Stimulated activated CD4-positive, alpha-beta T cell treated with anti-CD3 and anti-CD28 coated beads, Interleukin-4, amount 100 ng/mL, for 48 hours (primary cell): ENCODE results near the gene SLC36A3.
"Not testable (repeated sequence)": the region's sequence is repeated elsewhere in the genome, so short reads cannot be mapped to it uniquely, and the experiment has no call there.

Experiments used
- DNase-seq, 2 donors: peaks; one replicate each; pipeline ENCODE4 v3.0.0-alpha.2; 2020; ENCODE audit warnings: low read depth in 2 of 2

The SLC36A3 gene

DNA sequence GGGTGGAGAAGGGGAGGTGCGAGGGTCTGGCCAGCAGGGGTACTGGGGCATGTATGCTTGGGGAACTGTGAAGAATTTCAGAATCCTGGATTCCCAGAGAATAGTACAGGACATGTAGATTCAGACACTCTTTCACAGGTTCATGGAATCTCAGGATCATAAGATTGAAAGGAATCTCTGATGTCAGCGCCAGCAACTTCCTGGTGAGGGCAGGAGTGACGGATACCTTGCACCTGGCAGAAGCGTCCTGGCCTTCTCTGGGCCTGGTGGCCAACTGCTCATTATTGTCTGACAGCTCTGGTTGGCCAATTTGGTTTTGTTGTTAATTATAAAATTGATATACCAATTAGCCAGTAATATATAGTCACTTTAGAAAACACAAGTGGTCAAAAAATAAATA is 43.6 kb downstream of the SLC36A3 start:
- DNase-seq: no peak

DNA sequence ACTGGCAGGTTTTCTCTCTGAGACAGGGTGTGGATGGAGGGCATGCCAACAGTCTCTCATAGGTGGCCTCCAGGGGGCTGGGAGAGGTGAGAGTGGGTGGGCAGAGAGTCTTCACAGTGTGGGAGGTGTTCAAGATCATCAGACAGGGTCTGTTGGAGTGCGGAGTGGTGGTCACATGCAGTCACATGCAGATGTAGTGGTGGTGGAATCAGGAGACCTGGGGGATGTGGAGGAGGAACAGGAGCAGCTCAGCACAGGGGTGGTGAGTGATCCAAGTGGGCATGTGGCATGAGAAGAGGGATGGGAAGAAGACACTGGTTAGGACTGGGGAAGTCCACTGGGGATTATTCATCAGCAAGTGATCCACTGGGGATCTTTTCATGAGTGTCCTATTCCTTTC is 44.8 kb downstream of the SLC36A3 start:
- DNase-seq: no peak

GRCh38 chr5:151258201-151258611 is 45.4 kb downstream of the SLC36A3 start:
- DNase-seq: no peak

DNA sequence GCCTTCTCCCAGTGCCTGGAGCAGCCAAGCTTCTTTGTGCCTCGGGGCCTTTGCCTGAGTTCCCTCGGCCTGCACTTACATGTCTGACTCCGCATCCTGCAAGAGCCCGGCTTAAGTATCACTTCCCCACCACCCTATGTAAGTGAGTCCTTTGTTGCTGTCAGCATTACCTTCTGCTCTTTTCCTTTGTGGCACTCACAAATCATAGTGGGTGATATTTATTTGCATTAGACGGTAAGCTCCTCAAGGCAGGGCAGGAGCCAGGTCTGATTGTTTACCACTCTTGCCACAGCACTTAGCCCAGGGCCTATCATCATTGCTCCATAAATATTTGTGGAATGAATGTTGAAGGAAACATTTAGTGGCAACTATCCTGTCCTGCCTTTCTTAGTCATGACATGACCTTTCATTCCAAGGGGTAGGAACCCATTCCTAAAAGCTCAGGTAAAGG is 45.8 kb downstream of the SLC36A3 start:
- DNase-seq: no peak

DNA sequence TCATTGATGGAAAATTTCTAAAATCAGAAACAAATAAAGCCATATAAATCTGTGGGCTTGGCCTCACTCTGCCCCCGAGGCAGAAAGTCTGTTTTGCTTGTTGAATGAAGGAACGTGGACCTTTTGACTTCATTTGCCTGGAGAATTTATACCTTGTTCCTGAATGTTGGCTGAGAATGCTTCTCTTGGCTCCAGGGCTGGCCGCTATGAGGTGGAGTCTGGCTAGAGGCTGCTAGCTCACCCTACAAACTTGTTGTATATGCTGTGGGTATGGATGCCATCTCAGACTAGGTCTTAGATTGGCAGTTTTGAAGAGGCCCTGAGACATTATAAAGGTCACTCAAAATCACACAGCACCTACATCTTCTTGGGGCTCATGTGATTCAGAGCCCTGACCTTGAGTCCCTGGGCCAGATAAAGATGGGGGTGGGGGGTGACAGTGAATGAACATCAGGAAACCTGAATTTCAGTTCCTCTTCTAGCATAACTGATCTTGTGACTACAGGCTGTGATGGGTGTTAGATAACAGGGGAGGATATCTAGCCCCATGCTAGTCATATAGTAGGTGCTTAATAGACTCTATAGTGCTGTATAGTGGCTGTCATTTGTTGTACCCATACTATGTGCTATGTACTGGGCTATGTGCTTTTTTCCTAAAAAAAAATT is 47.8 kb downstream of the SLC36A3 start:
- no peak for DNase-seq

DNA sequence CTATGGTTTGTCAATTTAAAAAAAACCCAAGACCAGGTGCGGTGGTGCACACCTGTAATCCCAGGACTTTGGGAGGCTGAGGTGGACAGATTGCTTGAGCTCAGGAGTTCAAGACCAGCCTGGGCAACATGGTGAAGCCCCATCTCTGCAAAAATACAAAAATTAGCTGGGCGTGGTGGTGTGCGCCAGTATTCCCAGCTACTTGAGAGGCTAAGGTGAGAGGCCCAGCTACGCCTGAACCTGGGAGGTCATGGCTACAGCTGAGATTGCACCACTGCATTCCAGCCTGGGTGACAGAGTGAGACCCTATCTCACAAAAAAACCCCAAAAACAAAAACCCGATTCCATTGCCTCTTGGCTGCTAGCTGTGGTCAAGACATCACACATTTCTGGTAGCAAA is 48.6 kb downstream of the SLC36A3 start:
- not testable (repeated sequence) for DNase-seq

DNA sequence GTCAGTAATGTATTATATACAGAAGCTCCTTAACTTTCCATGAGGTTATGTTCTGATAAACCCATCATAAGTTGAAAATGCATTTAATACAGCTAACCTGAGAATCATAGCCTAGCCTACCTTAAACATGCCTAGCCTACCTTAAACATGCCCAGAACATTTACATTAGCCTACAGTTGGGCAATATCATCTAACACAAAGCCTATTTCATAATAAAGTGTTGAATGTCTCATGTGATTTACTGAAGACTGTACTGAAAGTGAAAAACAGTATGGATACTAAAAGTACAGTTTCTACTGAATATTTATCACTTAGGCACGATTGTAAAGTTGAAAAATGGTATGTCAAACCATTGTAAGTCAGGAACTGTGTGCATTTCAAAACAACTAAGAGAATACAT is 49.0 kb downstream of the SLC36A3 start:
- DNase-seq: no peak

DNA sequence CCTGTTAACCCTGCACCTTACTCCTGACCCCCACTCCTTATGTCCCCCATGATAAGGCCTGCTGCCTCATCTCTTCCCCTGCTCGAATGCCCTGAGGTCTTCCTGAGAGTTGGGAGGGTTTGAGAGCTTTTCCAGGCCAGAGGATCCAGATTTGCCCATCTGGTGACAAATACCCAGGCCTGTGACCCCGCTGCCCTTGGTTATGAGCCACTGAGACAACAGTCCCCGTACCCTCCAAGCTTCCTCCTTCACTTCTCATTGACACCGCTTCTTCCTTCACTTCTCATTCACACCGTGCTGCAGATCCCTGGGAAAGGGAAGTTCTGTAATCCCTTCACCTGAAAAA is 50.0 kb downstream of the SLC36A3 start:
- DNase-seq: no peak

GRCh38 chr5:151252762-151253604 is 50.6 kb downstream of the SLC36A3 start, which contains the start of gene GM2A:
TSS of gene GM2A (plus strand) at chr5:151253185. CDS start at chr5:151253217, 32 bp downstream.
- peak; percentile 98 to 99 for DNase-seq

GRCh38 chr5:151251621-151252020 is 51.9 kb downstream of the SLC36A3 start:
- no peak for DNase-seq

- DNase-seq: peak in 1 of 2 donors; percentile 50
Observed at GRCh38 chr5:151251001-151251551, 52.5 kb downstream of the SLC36A3 start.

GRCh38 chr5:151250346-151251000 is 53.1 kb downstream of the SLC36A3 start:
- DNase-seq: no peak

DNA sequence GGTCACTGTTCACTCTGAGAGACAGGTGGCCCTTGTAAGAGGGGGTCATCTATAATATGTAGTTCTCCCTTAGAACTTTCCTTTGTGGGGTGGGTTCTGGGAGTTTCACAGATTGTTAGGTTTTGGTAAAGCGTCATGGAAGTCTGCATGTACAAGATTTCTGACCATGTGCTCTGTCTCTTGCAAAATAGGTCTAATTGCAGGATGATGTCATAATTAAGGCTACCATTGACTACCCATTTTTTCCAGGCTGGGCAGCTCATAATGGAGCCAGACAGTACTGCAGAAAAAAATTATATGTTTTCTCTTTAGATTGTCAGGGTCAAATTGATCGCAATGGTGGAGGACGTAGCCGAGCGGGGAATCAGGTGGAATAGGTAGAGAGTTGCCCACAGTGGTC is 54.3 kb downstream of the SLC36A3 start:
- no peak for DNase-seq

GRCh38 chr5:151248651-151249050 is 54.9 kb downstream of the SLC36A3 start:
- no peak for DNase-seq

DNA sequence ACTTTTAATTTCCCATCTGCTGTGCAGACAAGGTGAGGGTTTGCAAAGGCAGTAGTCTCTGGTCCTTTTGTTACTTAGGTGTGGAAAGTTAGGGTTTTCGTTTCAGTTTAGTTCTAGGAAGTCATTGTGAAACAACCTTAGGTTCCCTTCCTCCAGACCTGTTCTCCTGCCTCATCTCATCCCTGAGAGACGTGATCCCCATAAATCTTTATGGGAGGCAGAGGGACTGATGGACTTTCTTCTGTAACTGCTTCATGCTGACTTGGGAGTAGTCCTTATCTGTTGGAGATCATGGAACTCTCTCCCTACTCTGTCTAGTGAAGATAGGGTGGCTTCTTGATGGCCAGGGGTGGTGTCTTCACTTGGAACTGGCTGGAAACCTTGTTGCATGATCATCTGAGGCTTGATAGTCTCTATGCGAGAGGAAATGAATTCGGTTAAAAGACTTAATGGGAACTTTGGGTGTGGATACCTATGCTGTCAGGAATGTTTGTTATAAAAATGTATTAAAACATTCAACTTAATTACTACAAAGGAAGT is 57.8 kb downstream of the SLC36A3 start:
- DNase-seq: no peak

GRCh38 chr5:151244206-151244605 is 59.4 kb downstream of the SLC36A3 start:
- no peak for DNase-seq

GRCh38 chr5:151243564-151243963 is 60.0 kb downstream of the SLC36A3 start:
- DNase-seq: peak in 1 of 2 donors; percentile 37

- no peak for DNase-seq
Observed at GRCh38 chr5:151243127-151243526, 60.4 kb downstream of the SLC36A3 start.

GRCh38 chr5:151240924-151241635 is 62.5 kb downstream of the SLC36A3 start:
- DNase-seq: no peak

DNA sequence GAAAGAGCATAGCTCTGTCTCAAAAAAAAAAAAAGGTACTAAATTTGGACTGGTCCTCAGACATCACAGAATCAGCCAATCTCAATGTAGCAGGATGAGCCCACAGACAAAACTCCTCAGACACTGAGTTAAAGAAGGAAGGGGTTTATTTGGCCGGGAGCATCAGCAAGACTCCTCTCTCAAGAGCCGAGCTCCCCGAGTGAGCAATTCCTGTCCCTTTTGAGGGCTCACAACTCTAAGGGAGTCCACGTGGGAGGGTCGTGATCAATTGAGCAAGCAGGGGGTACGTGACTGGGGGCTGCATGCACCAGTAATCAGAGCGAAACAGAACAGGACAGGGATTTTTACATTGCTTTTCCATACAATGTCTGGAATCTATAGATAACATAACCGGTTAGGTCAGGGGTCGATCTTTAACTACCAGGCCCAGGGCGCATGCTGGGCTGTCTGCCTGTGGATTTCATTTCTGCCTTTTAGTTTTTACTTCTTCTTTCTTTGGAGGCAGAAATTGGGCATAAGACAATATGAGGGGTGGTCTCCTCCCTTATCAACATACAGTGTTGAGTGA is 63.2 kb downstream of the SLC36A3 start:
- not testable (repeated sequence) for DNase-seq
